Measurements from ENCODE around the gene STXBP1.

DNA sequence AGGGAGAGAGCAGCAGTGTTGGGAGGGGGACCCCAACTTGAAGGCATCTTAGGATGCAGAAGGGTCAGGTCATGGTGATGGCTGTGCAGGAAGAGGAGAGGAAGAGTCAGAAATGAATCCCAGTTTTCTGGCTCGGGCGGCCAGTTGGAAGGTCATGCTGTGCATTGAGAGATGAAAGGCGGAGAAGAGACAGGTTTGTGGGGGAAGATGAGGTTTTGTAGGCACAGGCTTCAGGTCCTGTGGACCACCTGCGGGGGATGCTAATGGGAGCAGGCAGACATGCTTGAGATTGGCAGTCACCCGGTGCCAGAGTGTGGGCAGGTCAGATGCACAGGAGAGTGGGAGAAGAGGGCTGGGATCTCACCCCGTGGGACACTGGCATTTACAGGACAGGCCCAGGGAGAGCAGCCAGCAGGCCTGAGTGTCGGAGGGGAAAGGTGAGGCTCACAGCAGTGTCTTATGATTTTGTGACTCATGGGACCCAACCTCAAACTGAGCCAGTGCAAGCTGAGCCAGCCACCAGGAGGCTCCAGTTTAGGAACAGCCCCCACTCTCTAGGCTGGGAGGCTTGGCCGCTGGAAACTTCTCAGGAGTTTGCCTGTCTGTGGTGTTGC lies 17.5 kb downstream of the STXBP1 start:
- TF ChIP-seq, protein P1, sequence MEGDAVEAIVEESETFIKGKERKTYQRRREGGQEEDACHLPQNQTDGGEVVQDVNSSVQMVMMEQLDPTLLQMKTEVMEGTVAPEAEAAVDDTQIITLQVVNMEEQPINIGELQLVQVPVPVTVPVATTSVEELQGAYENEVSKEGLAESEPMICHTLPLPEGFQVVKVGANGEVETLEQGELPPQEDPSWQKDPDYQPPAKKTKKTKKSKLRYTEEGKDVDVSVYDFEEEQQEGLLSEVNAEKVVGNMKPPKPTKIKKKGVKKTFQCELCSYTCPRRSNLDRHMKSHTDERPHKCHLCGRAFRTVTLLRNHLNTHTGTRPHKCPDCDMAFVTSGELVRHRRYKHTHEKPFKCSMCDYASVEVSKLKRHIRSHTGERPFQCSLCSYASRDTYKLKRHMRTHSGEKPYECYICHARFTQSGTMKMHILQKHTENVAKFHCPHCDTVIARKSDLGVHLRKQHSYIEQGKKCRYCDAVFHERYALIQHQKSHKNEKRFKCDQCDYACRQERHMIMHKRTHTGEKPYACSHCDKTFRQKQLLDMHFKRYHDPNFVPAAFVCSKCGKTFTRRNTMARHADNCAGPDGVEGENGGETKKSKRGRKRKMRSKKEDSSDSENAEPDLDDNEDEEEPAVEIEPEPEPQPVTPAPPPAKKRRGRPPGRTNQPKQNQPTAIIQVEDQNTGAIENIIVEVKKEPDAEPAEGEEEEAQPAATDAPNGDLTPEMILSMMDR (IDR thresholded peaks at IDR 0.05) = peak in 1 of 6 experiments; percentile 22
- no peak for TF ChIP-seq POLR2A (IDR thresholded peaks at IDR 0.05)

All from esophagus squamous epithelium (tissue), 4 donors.